ENCODE measurements around the gene CEPT1.
"Not testable (repeated sequence)": the region's sequence is repeated elsewhere in the genome, so short reads cannot be mapped to it uniquely, and the experiment has no call there.

CEPT1 gene

DNA sequence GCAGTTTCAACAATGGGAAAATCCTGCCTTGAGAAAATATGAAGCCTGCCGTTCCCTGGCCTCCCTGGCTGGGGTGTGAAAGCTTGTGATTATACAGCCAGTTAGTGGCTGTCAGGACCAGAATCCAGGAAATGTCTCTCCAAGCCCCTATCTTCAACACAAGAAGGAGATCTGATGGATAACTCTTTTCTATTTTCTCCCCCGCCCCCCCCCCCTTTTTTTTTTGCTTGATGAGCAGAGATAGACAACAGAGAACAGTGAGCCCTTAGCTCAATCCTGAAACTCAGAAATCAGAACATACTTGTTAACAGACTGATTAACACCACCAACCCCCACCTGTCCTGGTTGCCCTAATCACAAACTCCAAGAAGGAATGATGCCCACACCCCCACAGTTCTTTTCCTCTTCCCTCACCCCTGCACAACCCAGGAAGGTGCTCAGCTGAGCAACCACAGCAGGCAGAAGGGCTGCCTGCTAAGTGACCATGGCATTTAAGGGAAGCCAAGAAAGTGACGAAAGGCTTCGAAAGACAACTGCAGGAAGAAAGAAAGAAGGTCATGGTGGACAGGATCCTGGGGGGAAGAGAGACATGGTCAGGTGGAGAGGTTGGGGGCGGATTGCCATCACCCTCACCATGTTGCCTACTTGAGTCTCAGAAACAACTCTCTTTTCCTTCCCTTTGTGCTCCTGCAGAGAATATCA is 72.8 kb downstream of the CEPT1 start:
- DNase-seq: no peak

DNA sequence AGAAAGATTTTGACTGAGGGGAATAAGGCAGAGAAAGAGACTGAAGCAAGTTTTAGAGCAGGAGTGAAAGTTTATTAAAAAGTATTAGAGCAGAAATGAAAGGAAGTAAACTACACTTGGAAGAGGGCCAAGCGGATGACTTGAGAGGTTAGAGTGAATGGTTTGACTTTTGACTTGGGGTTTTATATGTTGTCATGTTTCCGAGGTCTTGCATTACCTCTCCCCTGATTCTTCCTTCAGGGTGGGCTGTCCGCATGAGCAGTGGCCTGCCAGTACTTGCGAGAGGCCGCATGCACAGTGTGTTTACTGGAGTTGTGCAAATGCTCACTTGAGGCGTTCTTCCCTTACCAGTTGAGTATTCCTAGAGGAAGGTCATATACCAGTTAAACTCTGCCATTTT is 73.4 kb downstream of the CEPT1 start:
- no peak for DNase-seq

DNA sequence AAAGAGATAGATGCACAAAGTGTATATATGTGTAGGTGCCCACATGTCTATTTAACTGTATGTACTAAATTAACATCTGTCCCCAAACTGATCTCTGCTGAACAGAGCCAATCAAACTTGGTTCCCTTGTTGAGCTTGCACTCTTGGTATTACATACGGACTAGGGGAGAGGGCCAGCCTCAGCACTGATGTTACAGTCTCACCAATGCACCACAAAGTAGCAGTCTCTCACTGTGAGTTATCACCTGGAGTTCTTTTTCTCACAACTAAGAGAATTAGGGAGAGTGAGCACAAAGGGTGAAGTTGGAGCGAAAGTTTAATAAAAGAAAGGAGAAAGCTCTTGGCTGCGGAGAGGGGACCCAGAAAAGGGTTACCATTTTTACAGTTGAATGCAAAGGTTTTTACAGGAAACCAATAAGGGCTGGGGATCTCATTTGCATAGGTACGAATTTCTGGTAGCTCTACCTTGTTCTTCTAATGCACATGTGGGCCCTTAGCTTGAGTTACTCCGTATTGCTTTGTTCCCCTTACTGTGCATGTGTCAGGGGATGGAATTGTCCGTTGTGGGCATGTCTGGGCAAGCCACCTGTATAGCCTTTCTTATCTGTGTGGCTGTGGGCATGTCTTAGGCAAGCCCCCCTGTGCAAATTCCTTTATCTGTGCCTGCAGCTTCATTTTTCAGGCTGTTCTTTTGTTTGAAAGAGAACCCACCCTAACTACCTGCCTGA is 74.2 kb downstream of the CEPT1 start:
- DNase-seq: no peak

DNA sequence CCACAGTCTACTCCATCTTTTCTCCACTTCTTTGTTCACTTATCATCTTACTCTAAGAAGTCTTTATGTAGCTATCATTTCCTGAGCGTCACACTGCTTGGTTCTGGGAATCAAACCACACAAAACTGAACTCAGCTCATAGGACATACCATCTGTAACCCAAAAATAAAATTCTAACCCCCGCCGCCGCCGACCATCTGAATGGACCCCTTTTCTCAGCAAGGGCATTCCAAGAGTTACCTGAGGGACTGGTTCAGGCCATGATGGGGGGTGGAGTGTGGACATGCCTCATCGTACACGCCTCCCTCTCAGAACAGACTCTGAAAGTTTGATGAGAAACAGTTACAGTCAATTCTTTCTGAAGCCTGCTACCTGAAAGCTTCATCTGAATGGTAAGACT is 74.9 kb downstream of the CEPT1 start:
- no peak for DNase-seq

DNA sequence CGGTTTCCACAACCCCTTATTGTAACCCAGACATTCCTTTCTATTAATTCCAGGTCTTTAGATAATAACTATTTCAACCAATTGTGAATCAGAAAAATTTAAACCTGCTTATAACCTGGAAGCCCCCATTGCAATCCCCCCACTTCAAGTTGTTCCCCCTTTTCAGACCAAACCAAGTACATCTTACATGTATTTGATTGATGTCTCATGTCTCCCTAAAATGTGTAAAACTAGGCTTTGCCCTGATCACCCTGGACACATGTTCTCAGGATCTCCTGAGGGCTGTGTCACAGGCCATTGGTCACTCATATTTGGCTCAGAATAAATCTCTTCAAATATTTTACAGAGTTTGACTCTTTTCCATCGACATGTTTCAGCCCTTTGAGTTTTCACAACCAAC is 75.3 kb downstream of the CEPT1 start:
- DNase-seq: not testable (repeated sequence)

DNA sequence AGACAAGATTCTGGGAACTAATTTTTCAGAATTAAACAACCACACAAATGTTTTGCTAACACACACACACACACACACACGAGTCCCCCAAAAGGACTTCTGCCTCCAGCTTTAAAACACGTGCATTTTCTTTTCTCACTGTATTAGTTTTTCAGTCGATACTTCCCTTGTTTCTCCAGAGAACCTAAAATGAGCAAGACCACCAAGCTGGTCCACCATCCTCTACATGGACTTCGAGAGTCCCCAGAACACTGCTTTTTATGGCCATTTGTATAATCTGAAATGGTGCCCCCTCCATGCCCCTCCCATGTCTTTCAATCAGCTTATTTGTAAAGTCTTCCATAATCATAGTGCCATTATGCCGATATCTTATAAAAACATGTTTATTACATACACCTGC is 76.7 kb downstream of the CEPT1 start:
- no peak for DNase-seq

DNA sequence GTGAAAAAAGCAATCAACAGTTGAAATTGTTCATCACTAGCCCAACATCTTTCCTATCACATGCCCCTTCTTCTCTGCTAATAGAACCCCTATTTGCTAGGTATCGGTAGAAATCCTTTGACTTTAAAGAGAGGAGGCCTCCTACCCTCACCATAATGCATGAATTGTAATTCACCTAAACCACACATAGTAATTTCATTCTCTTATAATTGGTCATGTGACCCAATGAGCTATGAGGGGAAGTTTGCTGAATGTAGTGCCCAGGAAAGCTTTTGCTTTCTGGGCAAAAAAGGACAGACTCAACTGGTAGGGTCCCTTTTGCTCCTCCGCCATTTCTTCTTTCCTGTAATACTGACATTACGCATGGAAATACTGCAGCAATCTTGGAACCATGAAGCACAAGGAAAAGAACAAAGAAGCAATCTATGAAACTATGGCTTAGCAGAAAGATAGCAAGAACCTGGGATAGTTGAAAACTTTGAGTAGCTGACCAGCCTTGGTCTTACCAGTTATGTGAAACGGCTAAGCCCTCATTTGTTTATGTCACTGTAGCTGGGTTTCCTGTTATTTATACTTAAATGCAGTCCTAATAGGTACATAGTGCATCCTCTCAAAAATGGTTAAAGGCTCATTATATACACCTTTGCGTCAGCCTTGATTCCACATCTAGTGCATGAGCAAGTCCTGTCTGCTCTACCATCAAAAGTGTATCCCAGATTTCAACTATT is 77.3 kb downstream of the CEPT1 start:
- no peak for DNase-seq

DNA sequence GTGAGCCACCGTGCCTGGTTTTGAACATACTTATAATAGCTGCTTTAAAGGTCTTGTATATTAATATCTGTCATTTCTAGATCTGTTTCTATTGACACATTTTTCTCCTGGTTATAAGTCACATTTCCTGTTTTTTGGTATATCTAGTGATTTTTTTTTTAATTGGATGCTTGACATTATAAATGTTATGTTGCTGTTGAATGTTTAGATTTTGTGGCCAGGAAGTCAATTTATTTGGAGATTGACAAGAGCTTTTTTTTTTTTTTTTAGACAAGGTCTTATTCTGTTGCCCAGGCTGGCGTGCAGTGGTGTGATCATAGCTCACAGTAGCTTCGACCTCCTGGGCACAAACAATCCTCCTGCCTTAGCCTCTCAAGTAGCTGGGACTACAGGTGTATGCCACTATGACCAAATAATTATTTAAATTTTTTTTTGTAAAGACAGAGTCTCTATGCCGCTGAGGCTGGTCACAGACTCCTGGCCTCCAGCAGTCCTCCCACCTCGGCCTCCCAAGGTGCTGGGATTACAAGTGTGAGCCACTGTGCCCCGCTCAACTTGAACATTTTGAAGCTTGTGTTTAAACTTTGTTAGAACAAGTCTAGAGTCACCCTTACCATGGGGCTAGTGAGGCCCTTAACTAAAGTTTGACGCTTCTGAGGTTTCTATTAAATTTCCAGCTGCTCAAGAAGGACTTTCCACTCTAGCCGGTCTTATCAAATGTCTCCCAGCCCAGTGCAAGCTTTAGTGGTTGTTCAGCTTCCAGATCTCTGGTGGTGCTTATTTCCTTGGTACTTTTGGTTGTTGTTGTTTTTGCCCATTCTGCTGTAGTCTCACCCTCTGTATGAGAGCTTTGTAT is 78.9 kb downstream of the CEPT1 start:
- no peak for DNase-seq

DNA sequence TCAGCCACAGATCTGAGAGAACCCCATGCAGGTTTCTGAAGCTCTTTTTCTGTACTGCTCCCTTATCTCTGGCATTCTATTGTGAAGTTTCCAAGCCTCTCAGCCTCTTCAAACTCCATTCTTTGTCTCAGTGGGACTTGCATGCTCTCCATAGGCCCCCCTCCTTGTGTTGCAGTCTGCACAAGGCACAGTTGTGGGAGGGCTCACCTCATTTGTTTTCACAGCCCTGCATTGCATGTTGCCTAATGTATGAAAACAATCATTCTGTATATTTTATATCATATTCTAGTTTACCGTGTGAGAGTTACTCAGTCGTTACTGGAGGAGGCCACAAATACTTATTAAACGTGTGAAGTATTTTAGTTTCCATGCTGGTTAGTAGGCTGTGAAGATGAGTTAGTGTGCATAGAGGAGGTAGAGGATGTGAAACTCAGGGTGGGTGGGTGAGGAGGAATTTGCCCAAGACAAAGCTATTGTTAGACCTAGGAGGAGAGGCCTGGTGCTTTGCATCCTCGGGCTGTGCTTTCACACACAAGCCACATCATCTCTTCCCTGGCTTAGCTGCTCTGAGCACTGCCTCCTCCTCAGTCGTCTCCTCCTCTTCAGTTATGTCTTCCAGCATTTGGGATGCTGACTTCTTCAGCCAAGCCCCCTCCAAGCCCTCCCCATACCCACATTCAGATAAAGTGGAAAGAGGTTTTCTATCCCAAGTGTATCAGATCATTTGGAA is 79.7 kb downstream of the CEPT1 start:
- no peak for DNase-seq

DNA sequence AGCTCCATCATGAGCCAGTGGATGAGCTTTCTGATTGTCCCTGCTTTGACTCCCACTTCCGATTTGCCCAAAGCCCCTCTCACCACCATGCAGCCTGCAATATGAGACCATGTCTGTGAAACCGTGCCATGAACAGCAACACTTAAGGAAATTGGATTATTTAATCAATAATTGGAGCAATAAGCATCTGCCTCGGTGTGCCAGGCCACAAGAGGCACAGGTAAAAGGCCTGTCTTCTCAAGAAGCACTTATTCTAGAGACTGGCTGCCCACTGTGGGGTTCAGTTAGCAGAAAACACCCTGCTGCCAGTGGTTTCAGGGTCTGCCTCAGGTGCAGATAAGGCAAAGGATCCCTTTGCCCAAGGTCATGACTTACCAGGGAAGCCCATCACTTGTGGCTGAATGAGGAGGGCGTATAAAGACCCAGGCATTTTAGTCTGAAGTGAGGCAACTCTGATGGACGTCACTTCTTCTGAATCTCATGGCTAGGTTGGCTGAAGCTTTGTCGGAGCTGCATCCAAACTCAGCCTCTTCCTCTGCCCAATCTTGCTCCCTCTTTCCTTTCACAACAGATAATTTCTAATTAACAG is 80.4 kb downstream of the CEPT1 start:
- DNase-seq: no peak

DNA sequence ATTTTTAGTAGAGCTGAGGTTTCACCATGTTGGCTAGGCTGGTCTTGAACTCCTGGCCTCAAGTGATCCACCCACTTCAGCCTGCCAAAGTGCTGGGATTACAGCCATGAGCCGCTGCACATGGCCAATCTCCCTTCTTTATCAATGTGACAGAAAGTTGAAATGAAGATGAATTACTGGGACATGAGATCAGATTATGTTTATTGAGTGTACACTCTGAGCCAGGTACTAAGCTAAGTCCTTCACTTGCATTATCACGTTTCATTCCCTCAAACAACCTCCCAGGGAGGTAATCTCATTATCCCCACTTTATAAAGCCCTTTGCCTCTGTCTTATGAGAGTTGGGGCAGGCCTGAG is 81.2 kb downstream of the CEPT1 start:
- no peak for DNase-seq

DNA sequence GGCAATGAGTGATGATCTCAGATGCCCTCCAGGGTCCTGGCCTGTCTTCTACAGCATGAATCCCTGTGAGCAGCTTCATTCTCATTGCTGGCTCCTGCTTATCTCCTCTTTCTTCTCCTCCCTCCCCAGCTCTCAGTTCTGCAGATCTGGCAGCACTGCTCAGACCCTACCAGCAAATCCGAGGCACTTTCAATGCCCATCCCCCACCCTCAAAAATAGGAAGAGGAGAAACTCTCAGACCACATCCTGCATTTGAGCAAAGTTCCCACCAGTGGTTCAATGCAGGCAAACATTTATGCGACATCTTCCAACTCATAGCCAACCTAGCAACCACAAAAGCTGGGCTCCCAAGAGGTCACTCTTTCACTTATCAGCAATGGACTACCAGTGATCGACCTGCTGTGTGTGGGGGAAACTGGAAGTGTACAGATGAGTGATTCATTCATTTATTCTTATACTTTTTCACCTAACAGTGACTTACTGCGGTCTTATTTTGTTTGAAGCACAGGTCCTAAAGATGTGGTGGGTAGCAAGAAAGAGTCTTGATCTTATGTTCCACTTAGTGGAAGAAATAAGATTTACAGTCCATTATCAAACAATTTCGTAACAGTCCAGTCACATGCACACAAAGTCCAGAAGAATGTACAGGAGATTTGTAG is 81.7 kb downstream of the CEPT1 start:
- no peak for DNase-seq

DNA sequence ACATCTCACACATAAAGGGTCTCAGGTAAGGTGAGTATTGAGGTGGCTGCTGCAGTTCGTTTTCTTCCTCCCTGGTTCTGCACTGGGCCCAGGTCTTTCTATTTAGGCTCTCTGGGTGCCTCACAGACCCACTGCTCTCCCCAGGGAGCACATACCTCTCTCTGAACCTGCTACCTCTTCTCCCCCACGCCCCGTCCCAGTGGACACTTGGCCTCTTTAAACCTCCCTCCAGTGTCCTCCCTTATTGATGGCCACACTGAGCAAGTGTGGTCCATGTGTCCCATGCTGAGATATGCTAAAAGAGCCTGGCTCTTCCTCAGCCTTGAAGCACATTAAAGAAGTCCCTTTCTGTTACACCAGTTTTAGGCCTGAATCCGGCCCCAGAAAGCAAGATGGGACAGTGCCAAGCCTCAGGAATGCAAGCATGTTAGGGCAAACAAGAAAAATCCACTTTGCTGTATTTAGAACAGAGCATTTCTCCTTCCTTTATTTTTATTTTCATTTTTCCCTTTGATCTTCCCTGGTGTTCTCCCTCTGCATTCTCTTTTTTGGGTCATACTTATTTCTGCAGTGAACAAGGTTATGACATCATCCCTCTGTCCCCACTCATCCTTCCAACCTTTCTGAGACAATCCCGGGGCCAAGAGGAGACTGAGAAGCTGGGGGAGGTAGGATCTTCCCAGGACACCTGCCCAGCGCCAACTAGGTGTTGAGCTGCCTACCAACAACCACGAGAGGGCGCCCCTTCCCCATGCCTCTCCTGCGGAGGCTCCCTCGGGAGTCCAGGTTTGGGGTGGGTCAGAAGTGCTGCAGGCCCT is 82.5 kb downstream of the CEPT1 start:
- peak; percentile 61 for DNase-seq

DNA sequence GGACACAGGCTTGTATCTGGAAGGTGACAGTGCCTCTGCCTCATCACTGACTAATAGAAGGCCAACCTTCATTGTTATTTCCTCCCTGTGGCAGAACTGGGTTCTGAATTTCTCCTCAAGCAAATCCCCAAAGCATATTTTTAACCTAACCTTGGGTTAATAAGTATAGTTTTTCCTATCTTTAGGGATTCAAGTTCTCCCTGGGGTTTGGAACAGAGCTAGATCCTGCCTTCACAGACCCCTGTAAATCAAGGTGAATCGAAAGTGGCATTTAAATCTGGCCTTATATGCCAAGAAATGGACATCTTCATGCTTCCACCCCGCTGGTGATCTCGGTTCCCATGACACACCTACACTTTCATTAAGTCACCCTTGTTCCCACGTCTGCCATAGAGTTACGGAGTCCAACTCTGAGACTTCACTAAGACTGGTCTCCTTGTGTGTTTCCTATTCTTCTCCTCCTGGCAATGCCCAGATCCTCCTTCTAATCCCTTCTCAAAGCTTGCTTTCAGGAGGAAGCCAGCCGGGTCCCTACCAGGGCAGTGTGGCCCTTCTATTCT is 83.2 kb downstream of the CEPT1 start:
- DNase-seq: no peak

DNA sequence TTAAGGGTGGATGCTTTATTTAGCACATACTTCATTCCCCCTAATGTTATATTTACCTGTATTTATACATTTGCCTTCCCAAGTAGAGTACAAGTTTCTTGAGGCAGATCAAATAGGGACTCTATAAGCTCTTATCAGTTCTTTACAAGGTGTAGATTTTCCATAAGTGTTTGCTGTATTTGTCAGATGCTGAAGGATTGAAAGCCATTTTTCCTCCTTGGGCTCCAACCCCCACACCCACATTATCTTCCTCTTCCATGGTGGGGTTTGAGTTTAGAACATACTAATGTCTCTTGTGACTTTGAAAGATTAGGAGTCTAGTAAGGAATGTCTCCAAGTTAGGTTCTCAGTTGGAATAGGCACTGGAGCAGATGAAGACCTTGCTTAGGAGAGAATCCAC is 85.1 kb downstream of the CEPT1 start:
- no peak for DNase-seq

DNA sequence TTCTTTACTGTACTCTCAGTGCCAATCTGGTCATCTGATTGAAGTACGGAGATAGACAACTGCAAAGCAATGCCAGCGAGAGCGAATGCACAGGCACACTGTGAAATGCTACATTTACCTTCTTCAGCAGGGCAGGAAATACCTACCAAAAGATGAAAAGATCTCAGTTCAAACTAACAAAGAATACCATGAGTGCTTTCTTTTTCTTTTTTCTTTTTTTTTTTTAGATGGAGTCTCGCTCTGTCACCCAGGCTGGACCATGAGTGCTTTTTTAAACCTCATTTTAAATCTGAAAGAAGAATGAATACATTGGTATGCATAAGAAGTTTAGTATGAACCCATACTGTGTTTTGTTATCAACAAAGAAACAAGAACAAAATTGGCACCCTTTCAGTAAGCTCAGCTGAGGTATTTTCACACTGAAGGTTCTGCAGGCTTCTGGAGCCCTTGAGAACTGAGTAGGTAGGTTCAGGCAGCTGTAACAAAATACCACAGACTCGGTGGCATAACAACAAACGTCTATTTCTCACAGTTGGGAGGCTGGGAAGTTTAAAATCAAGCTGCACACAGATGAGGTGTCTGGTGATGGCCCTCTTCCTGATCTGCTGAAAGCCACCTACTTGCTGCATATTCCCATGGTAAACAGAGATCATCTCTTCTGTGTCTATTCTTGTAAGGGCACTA is 85.8 kb downstream of the CEPT1 start:
- no peak for DNase-seq

DNA sequence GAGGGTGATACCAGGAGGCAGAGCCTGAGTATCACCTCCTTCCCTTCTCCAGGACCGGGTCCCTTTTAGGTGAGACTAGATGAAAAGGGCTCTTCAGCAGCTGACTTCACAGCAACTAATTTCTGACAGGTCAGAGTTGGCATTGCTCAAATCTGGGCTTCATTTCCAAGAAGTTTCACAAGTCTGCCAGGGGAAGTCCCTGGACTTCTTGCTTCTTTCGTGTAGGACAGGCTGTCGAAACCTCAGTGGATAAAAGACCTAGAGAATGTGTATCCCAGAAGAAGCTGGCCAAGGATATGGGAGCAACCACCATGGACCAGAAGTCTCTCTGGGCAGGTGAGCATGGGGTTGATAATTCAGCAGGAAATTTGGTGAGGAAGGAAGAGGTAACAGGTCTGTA is 87.4 kb downstream of the CEPT1 start, which contains the start of gene CHI3L2:
Gene CHI3L2, plus strand, starts transcription at position 280 of the 400 bp plus-strand sequence. Its CDS starts 17 bp downstream, at position 297.
- DNase-seq: no peak

DNA sequence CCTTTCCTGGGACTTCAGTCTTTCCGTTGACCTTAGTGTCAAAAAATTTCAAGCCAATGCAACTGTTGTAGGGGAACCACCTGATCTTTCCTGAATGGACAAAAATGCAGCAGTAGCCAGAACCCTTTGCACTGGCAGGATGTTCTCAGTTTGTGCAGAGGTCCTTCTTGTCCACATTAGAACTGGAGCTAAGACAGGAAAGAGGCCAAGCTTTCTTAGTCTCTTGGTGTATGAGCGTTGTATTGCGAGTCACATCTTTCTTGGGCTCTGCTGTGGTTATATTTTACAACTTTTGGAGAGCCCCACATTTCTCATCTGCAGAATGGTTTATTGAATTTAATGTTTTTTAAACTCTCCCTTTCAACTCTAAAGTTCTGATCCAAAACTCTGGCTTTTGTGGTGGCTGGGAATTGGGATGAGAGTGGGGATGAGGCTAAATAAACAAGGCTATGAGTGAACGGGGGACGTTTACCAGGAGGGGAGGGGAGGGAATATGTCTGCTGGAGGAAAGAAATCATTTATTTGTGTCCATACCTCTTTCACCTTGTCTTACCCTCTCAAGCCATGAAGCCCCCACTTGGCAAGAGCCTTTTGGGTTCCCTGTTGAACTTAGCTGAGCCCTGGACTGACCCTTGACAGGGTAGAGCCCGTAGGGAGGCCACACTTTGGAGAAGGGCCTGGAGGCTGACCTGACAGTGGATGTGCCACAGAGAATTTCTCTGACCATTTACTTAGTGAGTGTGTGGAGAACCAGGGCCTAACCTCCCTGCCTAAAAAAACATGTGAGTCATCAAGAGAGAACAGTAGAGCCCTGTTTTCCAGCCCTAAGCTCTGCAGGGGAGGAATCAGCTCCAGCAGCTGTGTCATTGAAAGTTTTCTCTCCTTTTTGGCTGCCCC is 88.1 kb downstream of the CEPT1 start:
- no peak for DNase-seq
